Suprapubic skin (tissue), 4 donors: ENCODE results near the gene AAK1.

Experiments used
- EP300 ChIP-seq: sonication (generic); formaldehyde crosslinking; IDR thresholded peaks from one replicate; pipeline ENCODE4 v1.6.1; 2017; ENCODE audit warnings: antibody characterized with exemption
- POLR2A ChIP-seq, 2 donors: fragments of 450-650 bp; IDR thresholded peaks; one replicate each; pipeline ENCODE4 v1.6.1; 2017; ENCODE audit warnings: antibody characterized with exemption in 2 of 2, mild to moderate bottlenecking in 2 of 2, moderate library complexity in 2 of 2
- POLR2AphosphoS5 ChIP-seq, 3 donors: sonication (generic); formaldehyde crosslinking; IDR thresholded peaks; one replicate each; pipeline ENCODE4 v1.6.1; 2017; ENCODE audit warnings: antibody characterized with exemption in 3 of 3
- TF ChIP-seq, protein P1 (sequence below), 2 donors: fragments of 200-600 bp in 1 of 2; fragments of 450-650 bp in 1 of 2; sonication (generic) in 1 of 2; IDR thresholded peaks; one replicate each; pipeline ENCODE4 v1.5.1; 2016 to 2019; ENCODE audit warnings: antibody characterized with exemption in 2 of 2, mild to moderate bottlenecking in 1 of 2, moderate library complexity in 1 of 2

DNA sequence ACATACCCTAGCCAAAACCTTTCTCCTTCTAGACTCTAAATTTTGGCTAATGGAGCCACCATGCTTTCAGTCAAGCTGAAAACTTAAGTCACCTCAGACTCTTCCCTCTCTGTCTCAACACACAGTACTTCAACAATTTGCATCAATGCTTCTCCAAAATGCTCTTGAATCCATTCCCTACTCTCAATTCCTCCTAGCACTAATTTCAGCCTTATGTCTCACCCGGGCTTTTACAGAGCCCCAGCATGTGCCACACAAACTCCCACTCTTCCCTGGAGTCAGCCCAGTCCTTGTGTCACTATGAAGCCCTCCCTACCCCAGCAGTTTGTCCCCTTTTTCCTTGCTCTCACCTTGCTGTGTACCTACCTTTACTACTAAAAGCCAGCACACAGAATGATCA, 38.7 kb downstream of the AAK1 start:
- TF ChIP-seq, protein P1, sequence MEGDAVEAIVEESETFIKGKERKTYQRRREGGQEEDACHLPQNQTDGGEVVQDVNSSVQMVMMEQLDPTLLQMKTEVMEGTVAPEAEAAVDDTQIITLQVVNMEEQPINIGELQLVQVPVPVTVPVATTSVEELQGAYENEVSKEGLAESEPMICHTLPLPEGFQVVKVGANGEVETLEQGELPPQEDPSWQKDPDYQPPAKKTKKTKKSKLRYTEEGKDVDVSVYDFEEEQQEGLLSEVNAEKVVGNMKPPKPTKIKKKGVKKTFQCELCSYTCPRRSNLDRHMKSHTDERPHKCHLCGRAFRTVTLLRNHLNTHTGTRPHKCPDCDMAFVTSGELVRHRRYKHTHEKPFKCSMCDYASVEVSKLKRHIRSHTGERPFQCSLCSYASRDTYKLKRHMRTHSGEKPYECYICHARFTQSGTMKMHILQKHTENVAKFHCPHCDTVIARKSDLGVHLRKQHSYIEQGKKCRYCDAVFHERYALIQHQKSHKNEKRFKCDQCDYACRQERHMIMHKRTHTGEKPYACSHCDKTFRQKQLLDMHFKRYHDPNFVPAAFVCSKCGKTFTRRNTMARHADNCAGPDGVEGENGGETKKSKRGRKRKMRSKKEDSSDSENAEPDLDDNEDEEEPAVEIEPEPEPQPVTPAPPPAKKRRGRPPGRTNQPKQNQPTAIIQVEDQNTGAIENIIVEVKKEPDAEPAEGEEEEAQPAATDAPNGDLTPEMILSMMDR (IDR thresholded peaks at IDR 0.05) = no peak
- TF ChIP-seq POLR2A (IDR thresholded peaks at IDR 0.05) (no peak), EP300 (no peak), POLR2AphosphoS5 (IDR thresholded peaks at IDR 0.05) (no peak)
